WERI-Rb-1 (cell line): Measurements from ENCODE around the gene HRCT1.
A peak's percentile ranks its signal among the peaks of the same experiment; 100 is the strongest.

Experiments
- DNase-seq: peaks from one replicate; pipeline ENCODE4 v3.0.0-alpha.2; 2020
- H3K27ac ChIP-seq: fragments of 250-450 bp; sonication (Bioruptor Pico); 2 replicates; pipeline ENCODE4 v1.5.1; 2020; ENCODE audit warnings: mild to moderate bottlenecking, moderate library complexity
- H3K27me3 ChIP-seq: fragments of 250-450 bp; sonication (Bioruptor Pico); 2 replicates; pipeline ENCODE4 v1.5.1; 2021; ENCODE audit warnings: mild to moderate bottlenecking, low read depth, moderate library complexity; ENCODE audit not compliant: insufficient read depth, severe bottlenecking
- H3K36me3 ChIP-seq: fragments of 250-450 bp; sonication (Bioruptor Pico); 2 replicates; pipeline ENCODE4 v1.5.1; 2020; ENCODE audit warnings: mild to moderate bottlenecking, moderate library complexity
- H3K4me3 ChIP-seq: 2 replicates; pipeline ENCODE4 v1.5.1; 2011; ENCODE audit warnings: low read depth, mild to moderate bottlenecking, control low read depth, low read length
- H3K9me3 ChIP-seq: fragments of 250-450 bp; sonication (Bioruptor Pico); 2 replicates; pipeline ENCODE4 v1.5.1; 2021; ENCODE audit warnings: mild to moderate bottlenecking, moderate library complexity; ENCODE audit not compliant: severe bottlenecking
- TF ChIP-seq, protein P1 (sequence below): IDR thresholded peaks from 2 replicates; pipeline ENCODE4 v1.5.1; 2011; ENCODE audit warnings: low read depth, mild to moderate bottlenecking, control low read depth, inconsistent platforms, low read length

The HRCT1 gene

DNA sequence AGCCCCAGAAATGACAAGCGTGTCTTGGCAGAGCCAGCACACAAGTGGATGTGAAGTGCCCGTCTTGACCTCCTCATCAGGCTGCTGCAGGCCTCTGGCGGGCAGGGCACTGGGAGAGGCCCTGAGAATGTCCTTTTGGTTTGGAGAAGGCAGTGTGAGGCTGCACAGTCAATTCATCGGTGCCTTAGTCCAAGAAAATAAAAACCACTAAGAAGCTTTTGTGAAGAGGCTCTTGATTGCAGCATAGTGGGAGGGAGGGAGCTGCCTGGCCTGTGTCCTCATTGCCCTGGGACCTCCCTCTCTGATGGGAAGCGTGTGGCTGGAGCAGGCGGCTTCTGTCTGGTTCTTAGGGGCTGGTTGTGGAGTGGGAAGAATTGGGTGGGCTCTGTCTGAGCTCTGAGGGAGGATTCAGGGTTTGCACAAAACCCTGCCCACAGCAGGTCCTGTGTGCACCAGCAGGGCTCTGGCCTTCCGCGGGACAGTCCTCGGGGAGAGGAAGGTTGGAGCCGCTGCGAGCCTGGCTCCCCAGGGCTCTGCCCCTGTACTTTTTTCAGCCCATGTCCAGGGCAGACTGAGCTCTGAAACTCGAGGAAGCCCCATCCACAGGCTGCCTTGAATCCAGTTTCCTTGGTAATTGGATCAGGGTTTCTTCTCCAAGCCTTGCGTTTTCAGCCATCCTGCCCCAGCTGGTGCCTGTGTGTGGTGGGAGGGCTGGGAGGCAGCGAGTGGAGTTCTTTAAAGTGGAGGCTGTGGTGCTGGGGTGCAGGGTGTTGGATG is 1.1 kb downstream of the HRCT1 start:
- peak; percentile 48 for DNase-seq
- peak overlapping the region; percentile 58 for H3K27ac ChIP-seq
- no peak overlapping the region for H3K4me3 ChIP-seq

DNA sequence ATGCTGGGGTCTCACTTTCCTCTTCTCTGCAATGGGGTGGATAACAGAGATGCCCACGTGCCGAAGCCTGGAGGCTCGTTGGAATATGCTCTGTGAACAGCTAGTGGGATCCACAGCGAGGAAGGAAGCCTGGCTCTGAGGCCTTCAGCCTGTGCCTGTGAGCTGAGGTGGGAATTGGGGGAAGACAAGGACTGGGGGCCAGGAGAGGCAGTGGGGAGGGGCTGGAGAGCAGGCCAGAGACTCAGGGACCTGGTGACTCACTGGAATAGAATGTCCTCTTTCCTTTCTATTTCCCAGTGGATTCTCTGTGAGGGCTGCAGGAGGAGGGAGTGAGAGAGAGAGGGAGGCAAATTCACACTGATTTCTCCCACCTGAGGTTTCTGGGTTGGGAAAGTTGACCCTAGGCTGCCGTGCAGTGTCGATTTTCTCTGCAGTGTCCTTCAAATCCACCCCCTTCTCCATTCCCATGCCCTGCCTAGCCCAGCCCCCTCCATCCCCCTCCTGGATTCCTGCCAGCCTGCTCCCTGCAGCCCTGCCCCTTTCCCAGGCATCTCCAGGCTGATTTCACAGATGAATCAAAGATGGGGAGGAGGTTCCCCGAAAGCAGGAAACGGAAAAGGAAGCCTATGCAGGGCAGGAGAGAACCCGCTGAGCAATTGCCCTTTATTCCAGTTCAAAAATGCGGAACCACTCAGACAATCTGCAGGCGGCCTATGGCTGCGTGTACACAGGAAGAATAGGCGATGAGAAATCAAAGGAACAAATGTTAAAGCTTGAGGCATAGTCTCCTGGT is 1.9 kb downstream of the HRCT1 start:
- H3K27me3 ChIP-seq = no peaks in the 10 kb centered on the region
- H3K36me3 ChIP-seq = no peaks in the 10 kb centered on the region
- DNase-seq = peak; percentile 39
- TF ChIP-seq, protein P1, sequence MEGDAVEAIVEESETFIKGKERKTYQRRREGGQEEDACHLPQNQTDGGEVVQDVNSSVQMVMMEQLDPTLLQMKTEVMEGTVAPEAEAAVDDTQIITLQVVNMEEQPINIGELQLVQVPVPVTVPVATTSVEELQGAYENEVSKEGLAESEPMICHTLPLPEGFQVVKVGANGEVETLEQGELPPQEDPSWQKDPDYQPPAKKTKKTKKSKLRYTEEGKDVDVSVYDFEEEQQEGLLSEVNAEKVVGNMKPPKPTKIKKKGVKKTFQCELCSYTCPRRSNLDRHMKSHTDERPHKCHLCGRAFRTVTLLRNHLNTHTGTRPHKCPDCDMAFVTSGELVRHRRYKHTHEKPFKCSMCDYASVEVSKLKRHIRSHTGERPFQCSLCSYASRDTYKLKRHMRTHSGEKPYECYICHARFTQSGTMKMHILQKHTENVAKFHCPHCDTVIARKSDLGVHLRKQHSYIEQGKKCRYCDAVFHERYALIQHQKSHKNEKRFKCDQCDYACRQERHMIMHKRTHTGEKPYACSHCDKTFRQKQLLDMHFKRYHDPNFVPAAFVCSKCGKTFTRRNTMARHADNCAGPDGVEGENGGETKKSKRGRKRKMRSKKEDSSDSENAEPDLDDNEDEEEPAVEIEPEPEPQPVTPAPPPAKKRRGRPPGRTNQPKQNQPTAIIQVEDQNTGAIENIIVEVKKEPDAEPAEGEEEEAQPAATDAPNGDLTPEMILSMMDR = no peak
- no peak overlapping the region for H3K4me3 ChIP-seq
- H3K27ac ChIP-seq = peak overlapping the region; percentile 58
- H3K9me3 ChIP-seq = no peaks in the 10 kb centered on the region

More for the DNA sequence above, 1.1 kb downstream of the HRCT1 start:
- no peaks in the 10 kb centered on the region for H3K36me3 ChIP-seq
- no peaks in the 10 kb centered on the region for H3K9me3 ChIP-seq
- TF ChIP-seq, protein P1 = no peak
- H3K27me3 ChIP-seq = no peaks in the 10 kb centered on the region

DNA sequence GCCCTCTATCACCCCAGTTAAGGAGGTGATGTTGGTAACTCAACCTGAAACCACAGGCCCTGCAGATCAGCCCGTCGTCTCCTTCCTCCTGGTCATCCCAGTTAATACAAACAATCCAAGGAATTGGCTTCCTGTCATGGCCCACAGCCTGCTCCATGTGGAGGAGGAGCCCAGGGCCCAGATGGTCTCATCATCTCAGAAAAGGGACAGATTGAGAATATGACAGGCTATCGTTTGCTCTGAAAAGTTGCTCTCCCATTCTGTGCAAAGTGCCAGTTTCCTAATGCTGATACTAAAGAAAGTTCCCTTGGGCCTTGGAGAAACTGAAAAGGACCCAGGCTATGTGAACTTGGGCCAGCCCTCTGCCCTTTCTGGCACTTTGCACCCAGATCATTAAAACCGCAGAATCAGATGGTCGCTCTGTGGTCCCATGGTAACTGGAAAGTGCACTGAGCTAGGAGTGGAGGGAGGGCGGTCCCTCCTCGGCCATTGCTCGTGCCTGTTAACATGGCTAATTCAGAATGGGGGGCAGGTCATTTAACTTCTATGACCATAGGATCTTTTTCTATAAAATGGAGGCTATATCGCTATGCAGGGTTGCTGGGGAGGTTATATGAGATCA is 2.6 kb downstream of the HRCT1 start:
- Histone ChIP-seq H3K4me3 (no peak overlapping the region), H3K9me3 (no peaks in the 10 kb centered on the region), H3K27ac (peak overlapping the region; percentile 41), H3K27me3 (no peaks in the 10 kb centered on the region), H3K36me3 (no peaks in the 10 kb centered on the region)
- DNase-seq = no peak
- TF ChIP-seq, protein P1 = no peak

DNA sequence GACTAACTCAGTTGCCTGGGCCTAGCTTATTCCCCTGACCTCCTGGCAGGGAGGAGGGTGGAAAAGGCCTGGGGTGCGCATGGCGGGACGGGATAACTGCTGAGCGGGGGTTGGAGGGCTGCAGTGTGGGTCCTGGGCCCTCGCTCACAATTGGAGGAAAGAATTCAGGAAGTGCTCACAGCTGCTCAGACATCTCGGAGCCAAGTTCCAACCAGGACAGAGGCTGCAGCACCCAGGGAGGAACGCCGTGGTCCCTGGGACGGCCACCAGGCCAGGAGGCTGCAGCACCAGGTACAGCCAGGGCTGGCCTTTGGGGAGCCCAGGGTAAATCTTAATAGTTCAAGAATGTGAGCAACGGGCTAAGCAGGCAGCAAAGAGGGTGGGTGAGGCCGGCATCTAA is 3.3 kb downstream of the HRCT1 start, which contains the start of gene SPAAR:
Gene SPAAR (plus strand): TSS at position 217 of the 400 bp plus-strand sequence. CDS start 974 bp downstream, outside the sequence.
- Histone ChIP-seq H3K27me3 (no peaks in the 10 kb centered on the region), H3K36me3 (no peaks in the 10 kb centered on the region), H3K9me3 (no peaks in the 10 kb centered on the region), H3K4me3 (no peak within 1 kb of the TSS), H3K27ac (peak within 1 kb of the TSS; percentile 41)
- TF ChIP-seq, protein P1 = no peak
- DNase-seq = no peak

DNA sequence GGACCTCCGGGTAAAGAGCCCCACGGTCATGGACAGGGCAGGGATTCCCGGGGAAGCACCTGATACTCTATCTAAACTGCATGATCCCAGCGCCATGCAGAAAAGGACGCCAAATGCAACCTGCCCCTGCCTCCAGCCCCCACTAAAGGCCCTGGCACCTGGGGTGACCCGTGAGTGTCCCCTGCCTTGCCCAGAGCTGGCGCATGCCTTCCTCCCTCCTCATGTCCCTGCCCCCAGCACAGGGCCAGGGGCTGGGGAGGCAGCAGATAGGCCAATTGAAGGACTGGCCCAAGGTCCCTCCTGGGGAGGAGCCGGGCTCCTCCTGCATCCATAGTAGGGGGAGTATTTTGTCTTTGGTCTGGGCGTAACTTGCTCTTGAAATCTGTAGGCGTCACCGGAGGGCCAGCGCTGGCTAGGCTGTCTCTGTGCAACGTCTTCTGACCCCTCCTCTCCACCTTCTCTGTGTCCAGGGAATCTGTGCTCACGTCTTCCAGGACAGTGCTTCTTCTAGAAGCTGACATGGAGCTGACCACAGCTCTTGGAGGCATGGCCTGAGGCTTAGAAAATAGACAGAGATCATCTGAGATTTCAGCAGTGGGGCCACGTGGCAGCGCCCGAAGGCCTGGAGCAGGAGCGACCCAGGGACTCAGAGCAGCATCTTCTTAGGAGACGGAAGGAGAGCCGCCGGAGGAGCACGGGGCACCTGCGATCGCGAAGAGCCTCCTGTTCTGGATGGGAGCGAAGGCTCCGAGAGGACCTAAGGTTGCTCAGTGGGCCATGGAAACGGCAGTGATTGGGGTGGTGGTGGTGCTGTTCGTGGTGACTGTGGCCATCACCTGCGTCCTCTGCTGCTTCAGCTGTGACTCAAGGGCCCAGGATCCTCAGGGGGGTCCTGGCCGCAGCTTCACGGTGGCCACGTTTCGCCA is 3.9 kb downstream of the HRCT1 start:
- H3K36me3 ChIP-seq = no peaks in the 10 kb centered on the region
- no peak overlapping the region for H3K4me3 ChIP-seq
- no peak overlapping the region for H3K27ac ChIP-seq
- H3K9me3 ChIP-seq = no peaks in the 10 kb centered on the region
- TF ChIP-seq, protein P1 = 0 out of 2 replicates have a peak, but pooled peaks have one; percentile 1
- H3K27me3 ChIP-seq = no peaks in the 10 kb centered on the region
- DNase-seq = no peak
